Measurements from ENCODE around the gene ABCD4.

Gene ABCD4

DNA sequence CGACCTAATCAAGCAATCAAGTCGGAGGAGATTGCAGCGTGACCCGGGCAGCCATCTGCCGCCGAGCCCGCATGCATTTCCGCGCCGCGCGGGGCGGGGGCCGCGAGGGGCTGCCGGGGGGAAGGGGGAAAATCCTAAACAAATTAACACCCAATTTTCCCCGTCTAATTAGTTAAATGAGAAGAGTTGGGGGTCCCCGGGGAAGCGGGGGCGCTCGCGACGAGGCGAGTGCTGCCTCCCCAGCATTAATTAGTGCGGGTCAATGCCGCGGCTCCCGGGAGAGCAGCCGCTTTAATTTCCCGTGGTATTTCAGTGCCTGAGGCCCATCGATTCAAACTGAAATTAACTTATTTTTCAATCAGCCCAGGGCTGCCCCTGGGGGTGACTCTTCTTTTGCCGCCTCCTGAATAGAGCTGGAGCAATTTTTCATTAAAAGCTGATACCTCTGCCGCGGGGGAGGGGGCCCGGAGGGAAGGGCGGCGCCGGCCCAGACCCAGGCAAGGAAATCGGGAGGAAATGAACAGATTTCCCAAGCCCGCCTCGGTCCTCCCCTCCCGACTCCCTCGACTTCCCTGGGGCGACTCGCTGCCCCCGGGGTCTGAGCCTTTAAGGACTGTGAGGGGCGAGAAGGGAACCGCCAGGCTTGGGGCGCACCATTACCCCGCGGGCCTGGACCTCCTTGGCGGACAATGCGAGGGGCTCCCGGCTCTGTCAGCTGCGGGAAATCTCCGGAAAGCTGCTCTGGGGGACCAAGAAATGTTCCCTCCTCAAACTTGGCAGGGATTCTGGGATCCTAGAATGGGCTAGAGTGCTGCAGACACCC lies 44.6 kb downstream of the ABCD4 start:
- Histone ChIP-seq H4K20me1 (ENCODE audit: insufficient read depth, low read length) (no peaks in the 10 kb centered on the region), H3K4me2 (ENCODE audit: low read length) (peak overlapping the region; percentile 86), H3K36me3 (ENCODE audit: insufficient read depth, low read length) (no peaks in the 10 kb centered on the region), H3K9me2 (ENCODE audit: low read depth, low read length) (no peaks in the 10 kb centered on the region), H3K9me3 (ENCODE audit: low read length) (no peaks in the 10 kb centered on the region), H2AFZ (ENCODE audit: low read length) (0 out of 2 replicates have a peak overlapping the region, but pooled peaks have one; percentile 26), H3K4me3 (ENCODE audit: low read depth, low read length, poor library complexity, severe bottlenecking) (peak overlapping the region; percentile 63), H3F3A (ENCODE audit: insufficient read depth, low read length) (no peaks in the 10 kb centered on the region), H3K27me3 (ENCODE audit: insufficient read depth, low read length) (no peaks in the 10 kb centered on the region), H3K27ac (ENCODE audit: low read depth, low read length, poor library complexity, severe bottlenecking) (no peak overlapping the region), H3K4me1 (ENCODE audit: insufficient read depth, low read length, severe bottlenecking) (peaks cover 13% of the 10 kb centered on the region), H3K9ac (ENCODE audit: low read length) (peak overlapping the region; percentile 58), H3K79me2 (ENCODE audit: insufficient read depth, low read length) (no peaks in the 10 kb centered on the region)
- no peak for TF ChIP-seq EZH2 (IDR thresholded peaks at IDR 0.05; ENCODE audit: borderline replicate concordance, low read length)
- TF ChIP-seq, protein P1, sequence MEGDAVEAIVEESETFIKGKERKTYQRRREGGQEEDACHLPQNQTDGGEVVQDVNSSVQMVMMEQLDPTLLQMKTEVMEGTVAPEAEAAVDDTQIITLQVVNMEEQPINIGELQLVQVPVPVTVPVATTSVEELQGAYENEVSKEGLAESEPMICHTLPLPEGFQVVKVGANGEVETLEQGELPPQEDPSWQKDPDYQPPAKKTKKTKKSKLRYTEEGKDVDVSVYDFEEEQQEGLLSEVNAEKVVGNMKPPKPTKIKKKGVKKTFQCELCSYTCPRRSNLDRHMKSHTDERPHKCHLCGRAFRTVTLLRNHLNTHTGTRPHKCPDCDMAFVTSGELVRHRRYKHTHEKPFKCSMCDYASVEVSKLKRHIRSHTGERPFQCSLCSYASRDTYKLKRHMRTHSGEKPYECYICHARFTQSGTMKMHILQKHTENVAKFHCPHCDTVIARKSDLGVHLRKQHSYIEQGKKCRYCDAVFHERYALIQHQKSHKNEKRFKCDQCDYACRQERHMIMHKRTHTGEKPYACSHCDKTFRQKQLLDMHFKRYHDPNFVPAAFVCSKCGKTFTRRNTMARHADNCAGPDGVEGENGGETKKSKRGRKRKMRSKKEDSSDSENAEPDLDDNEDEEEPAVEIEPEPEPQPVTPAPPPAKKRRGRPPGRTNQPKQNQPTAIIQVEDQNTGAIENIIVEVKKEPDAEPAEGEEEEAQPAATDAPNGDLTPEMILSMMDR (IDR thresholded peaks at IDR 0.05; ENCODE audit: low read length), result no peak

- H3K9me2 ChIP-seq (ENCODE audit: low read depth, low read length), result no peaks in the 10 kb centered on the region
- H3K36me3 ChIP-seq (ENCODE audit: insufficient read depth, low read length), result no peaks in the 10 kb centered on the region
- H3F3A ChIP-seq (ENCODE audit: insufficient read depth, low read length), result no peaks in the 10 kb centered on the region
- H2AFZ ChIP-seq (ENCODE audit: low read length), result peak overlapping the region; percentile 48
- H3K27ac ChIP-seq (ENCODE audit: low read depth, low read length, poor library complexity, severe bottlenecking), result no peak overlapping the region
- H3K9ac ChIP-seq (ENCODE audit: low read length), result peak overlapping the region; percentile 58
- H3K27me3 ChIP-seq (ENCODE audit: insufficient read depth, low read length), result no peaks in the 10 kb centered on the region
- H4K20me1 ChIP-seq (ENCODE audit: insufficient read depth, low read length), result no peaks in the 10 kb centered on the region
- no peaks in the 10 kb centered on the region for H3K79me2 ChIP-seq (ENCODE audit: insufficient read depth, low read length)
- peaks cover 13% of the 10 kb centered on the region for H3K4me1 ChIP-seq (ENCODE audit: insufficient read depth, low read length, severe bottlenecking)
- H3K4me3 ChIP-seq (ENCODE audit: low read depth, low read length, poor library complexity, severe bottlenecking), result peak overlapping the region; percentile 63
- TF ChIP-seq EZH2 (IDR thresholded peaks at IDR 0.05; ENCODE audit: borderline replicate concordance, low read length), result no peak
- TF ChIP-seq, protein P1 (IDR thresholded peaks at IDR 0.05; ENCODE audit: low read length), result peak; percentile 88
- no peaks in the 10 kb centered on the region for H3K9me3 ChIP-seq (ENCODE audit: low read length)
- peak overlapping the region; percentile 86 for H3K4me2 ChIP-seq (ENCODE audit: low read length)
Observed at GRCh38 chr14:74257078-74257940, 45.4 kb downstream of the ABCD4 start.

DNA sequence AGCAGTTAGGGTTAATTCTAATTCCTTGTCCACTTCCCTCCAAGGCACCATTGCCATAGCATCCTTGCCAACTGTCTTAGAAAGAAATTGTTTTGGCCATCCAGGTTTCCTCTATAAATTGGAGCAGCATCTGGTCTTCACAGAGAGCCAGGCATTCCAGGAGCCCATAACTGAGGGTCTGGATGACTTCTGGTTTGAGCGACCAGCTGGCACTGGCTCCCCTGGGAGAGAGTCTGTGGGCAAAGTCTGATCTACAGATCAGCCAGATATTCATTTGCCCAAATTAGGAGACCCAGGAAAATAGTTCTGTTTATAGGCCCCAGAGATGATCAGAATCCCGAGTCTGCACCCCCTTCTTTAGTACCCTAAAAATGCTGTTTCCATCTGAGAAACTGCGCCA lies 47.5 kb downstream of the ABCD4 start:
- Histone ChIP-seq H3K79me2 (ENCODE audit: insufficient read depth, low read length) (no peaks in the 10 kb centered on the region), H3K36me3 (ENCODE audit: insufficient read depth, low read length) (no peaks in the 10 kb centered on the region), H2AFZ (ENCODE audit: low read length) (no peak overlapping the region), H3K4me2 (ENCODE audit: low read length) (no peak overlapping the region), H3K4me1 (ENCODE audit: insufficient read depth, low read length, severe bottlenecking) (peaks cover 18% of the 10 kb centered on the region), H4K20me1 (ENCODE audit: insufficient read depth, low read length) (no peaks in the 10 kb centered on the region), H3K9me2 (ENCODE audit: low read depth, low read length) (no peaks in the 10 kb centered on the region), H3K4me3 (ENCODE audit: low read depth, low read length, poor library complexity, severe bottlenecking) (no peak overlapping the region), H3K9ac (ENCODE audit: low read length) (no peak overlapping the region), H3K27me3 (ENCODE audit: insufficient read depth, low read length) (no peaks in the 10 kb centered on the region), H3K9me3 (ENCODE audit: low read length) (no peaks in the 10 kb centered on the region), H3K27ac (ENCODE audit: low read depth, low read length, poor library complexity, severe bottlenecking) (no peak overlapping the region), H3F3A (ENCODE audit: insufficient read depth, low read length) (no peaks in the 10 kb centered on the region)
- TF ChIP-seq, protein P1 (IDR thresholded peaks at IDR 0.05; ENCODE audit: low read length), result no peak
- no peak for TF ChIP-seq EZH2 (IDR thresholded peaks at IDR 0.05; ENCODE audit: borderline replicate concordance, low read length)

All from OCI-LY1 (cell line).